ENCODE results near the gene NOP53.
"Not testable (repeated sequence)": the region's sequence is repeated elsewhere in the genome, so short reads cannot be mapped to it uniquely, and the experiment has no call there.

Gene NOP53

GRCh38 chr19:47718415-47719046 is 26.8 kb upstream of the NOP53 start:
- DNase-seq: not testable (repeated sequence)

GRCh38 chr19:47719047-47719859 is 26.1 kb upstream of the NOP53 start:
- DNase-seq: peak; percentile 50

- no peak for DNase-seq
Measured at GRCh38 chr19:47720669-47721422, 24.5 kb upstream of the NOP53 start.

GRCh38 chr19:47723581-47723940 is 21.8 kb upstream of the NOP53 start:
- no peak for DNase-seq

GRCh38 chr19:47725759-47726401 is 19.5 kb upstream of the NOP53 start:
- no peak for DNase-seq

- no peak for DNase-seq
Measured at GRCh38 chr19:47726467-47726866, 18.9 kb upstream of the NOP53 start.

- not testable (repeated sequence) for DNase-seq
Measured at GRCh38 chr19:47728295-47728694, 17.1 kb upstream of the NOP53 start.

- DNase-seq: no peak
Measured at GRCh38 chr19:47729468-47729798, 15.9 kb upstream of the NOP53 start.

GRCh38 chr19:47729799-47730520 is 15.4 kb upstream of the NOP53 start:
- DNase-seq: peak; percentile 16

GRCh38 chr19:47730521-47730889 is 14.8 kb upstream of the NOP53 start:
- DNase-seq: no peak

- DNase-seq: no peak
Measured at GRCh38 chr19:47730910-47731309, 14.4 kb upstream of the NOP53 start.

- DNase-seq: no peak
Measured at GRCh38 chr19:47735131-47735530, 10.2 kb upstream of the NOP53 start.

GRCh38 chr19:47740866-47741519 is 4.4 kb upstream of the NOP53 start:
- no peak for DNase-seq

GRCh38 chr19:47741544-47742140 is 3.7 kb upstream of the NOP53 start:
- DNase-seq: no peak

- DNase-seq: no peak
Measured at GRCh38 chr19:47742634-47743033, 2.7 kb upstream of the NOP53 start.

GRCh38 chr19:47746129-47746528 is 783 bp downstream of the NOP53 start:
- DNase-seq: not testable (repeated sequence)

GRCh38 chr19:47749326-47749725 is 4.0 kb downstream of the NOP53 start:
- DNase-seq: no peak

GRCh38 chr19:47750752-47751151 is 5.4 kb downstream of the NOP53 start:
- DNase-seq: no peak

- DNase-seq: no peak
Measured at GRCh38 chr19:47752440-47753211, 7.3 kb downstream of the NOP53 start.

- DNase-seq: no peak
Measured at GRCh38 chr19:47754206-47755064, 9.1 kb downstream of the NOP53 start.
